GM21360 (cell line): ENCODE measurements around the gene FUBP3.

Experiments used
- ATAC-seq: cut with Tn5 transposase; IDR thresholded peaks from one replicate; pipeline ENCODE4 v1.9.1; 2021; ENCODE audit warnings: mild to moderate bottlenecking, moderate library complexity; ENCODE audit not compliant: unreplicated experiment

The FUBP3 gene

DNA sequence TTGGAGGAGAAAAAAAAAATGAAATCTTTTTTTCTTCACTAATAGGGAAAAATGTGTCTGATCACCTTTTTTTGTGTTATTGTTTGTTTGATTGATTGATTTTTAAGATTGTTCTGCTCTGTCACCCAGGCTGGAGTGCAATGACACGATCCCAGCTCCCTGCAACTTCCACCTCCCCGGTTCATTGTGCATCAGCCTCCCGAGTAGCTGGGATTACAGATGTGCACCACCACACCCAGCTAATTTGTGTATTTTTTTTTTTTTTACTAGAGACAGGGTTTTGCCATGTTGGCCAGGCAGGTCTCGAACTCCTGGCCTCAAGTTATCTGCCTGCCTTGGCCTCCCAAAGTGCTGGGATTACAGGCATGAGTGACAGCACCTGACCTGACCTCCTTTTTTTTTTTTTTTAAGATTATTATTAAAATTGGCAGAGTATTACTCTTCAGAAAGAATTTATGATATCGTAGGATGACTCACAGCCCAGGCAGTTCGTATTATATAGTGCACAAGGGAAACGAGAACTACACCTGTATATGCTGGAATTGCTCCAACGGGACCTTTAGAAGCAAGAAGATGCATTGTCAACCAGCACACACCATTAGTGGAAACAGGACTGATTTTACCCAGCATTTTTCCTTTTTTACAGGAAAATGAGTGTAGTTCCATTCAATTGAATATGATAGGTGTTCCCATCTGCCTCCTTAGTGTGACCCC, 27.7 kb downstream of the FUBP3 start:
- no peak for ATAC-seq

DNA sequence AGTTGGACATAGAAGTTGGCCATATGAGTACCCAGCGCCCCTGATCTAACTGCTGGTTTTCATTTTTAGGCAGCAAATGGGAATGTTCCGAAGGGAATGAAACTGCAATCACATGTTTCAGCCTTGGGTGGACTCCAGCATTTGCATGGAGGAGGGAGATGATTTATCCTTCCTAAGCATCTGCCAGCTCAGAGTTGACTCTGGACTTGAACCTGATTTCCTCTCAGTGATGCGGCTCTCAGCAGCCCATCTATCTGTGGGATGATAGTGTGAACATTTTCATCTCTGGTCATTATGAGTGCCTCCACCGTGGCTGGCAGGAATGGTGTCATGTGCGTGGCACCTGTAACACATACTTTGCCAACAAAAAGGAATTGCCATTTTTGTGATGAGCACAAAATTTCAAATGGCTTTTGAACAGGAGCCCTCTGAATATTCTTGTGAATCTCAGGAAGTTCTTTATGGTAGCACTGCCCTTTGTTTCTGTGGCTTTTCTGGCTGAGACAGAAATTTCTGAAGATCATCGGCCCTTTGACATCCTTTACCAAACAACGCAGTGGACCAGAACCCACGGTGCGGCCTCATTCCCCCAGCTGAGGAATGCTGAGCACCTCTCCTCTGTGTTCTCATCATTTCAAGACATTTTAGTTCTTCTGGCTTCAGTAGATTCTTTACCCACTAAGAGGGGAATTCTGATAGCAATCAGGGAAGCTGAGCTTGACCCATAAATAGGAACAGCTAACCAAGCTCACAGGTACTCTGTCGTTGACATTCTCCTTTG, 28.5 kb downstream of the FUBP3 start:
- no peak for ATAC-seq

DNA sequence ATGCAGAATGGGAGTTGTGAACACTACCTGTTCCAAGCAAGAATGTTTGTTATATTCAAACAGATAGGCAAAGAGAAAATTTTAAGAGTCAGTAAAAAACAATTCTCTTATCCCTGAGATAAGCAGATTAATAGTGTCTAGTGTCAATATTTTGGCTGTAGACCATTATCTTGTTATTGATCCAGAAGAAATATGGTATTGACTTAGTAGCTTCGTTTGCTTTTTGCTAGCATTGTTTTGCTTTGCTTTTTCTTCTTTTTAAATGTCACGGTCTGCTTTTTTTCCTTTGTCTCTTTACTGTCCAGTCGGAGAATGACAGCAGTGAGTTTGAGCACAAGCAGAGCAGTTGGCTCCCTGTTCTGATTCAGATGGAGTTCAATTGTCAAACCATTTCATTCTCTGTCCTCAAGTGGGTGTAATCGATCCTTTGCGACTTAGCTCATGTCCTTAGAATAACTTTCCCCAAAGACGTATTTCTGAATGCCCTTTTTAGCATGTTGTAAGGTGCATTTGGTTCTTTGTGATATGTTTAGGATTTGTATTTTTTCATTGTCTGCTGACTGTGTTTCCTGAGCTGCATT, 29.3 kb downstream of the FUBP3 start:
- ATAC-seq, result no peak

DNA sequence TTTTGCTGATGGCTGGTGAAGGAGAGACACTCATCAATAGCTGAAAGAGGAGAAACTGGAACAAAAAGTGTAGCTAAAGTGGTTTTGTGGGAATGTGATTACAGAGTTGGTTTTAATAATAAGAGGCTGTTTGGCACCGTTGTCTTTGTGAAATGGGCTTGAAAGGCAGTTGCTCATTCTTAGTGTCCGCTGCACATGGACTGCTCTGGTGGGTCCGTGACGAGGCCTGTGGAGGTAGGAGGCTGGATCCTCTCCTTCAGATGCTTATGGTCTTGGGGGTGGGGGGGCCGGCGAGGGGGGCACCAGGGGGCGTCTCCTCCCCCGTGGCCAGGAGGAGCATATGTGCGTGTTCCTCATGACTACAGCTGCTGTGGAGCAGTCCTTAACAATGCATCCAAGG, 29.8 kb downstream of the FUBP3 start:
- no peak for ATAC-seq

DNA sequence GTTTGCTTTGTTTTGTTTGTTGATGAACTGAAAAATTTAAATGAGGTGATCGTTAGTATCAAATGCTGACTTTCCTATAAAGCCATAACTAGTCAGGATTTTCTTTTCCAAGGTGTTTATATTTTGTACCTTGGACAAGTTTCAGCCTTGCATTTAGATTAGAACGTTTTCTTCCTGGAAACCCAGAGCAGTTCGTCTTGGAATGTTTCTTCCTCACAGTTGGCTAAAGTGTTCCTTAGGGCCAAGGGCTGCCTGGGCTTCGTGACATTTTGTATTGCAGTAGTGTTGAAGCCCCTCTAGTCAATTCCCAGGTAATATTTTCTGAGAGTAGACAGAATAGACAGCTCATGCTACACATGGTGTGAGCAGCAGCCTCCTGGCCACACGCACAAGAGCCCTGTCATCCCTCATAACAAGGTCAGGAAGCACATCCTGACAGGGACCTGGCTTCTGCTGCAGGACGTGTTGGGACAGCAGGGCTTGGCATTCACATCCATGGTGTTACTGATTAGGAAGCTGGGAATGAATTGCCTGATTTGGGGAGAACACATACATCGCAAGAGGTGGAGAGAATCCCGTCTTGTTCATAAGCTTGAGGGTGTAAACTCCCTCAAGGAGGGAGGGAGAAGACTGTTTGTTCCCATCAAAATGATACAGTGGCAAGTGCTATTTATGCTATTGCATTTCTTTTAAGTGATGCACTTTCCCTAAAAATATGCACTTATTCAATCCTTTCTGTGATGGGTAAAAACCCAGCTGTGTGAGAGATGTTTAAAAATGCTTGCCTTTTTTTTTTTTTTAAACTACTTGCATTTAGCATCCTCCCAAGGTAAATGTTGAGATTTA, 31.7 kb downstream of the FUBP3 start:
- ATAC-seq, result no peak

DNA sequence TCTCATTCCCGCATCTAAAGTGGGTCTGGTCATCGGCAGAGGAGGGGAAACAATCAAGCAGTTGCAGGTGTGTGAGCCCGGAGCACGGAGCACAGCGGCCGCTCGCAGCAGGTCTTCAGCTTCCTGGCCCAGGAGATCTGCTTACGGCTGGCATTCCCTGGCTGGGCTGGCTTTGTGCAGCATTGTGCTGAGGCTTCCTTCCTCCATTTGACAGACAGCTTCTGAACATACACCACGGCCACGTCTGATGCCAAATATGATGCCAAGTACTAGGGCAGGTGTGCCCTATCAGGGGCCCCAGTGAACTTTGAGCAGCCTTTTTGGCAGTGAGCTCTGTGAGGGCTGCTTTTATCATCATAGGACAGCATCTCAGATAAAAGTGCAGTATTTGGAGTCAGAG, 37.1 kb downstream of the FUBP3 start:
- ATAC-seq, result no peak

DNA sequence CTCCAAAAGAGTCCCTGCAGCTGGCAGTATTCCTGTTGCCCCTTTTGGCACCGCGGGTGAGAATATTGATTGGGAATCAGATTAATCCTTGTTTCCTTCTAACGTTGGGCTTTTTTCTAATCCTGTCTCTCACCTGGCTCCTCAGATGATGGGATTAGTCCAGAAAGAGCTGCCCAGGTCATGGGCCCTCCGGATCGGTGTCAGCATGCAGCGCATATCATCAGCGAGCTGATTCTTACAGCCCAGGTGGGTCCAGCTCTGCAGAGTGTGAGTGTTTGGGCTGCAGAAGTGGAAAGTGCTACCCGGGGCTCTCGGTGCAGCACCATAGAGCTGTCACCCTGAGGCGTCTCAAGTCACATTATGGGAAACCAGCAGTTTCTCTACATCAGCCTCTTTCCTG, 44.1 kb downstream of the FUBP3 start:
- no peak for ATAC-seq

DNA sequence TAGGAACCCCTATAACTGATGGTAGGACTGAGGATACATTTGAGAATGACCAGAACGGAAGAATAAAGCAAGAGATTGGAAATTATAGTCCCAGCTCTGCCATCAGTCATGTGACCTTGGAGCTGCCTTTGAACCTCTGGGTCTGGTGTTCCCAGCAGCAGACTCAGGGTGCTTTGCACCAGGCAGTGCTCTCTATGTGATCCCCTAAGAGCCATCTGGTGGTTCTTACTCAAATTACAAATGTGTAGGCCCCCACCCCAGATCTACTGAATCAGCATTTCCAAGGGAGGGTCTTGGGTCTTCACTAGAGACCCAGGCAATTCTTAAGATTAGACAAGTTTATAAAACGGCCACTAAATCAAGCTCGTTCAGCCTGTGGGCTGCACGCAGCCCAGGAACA, 44.8 kb downstream of the FUBP3 start:
- ATAC-seq, result no peak

DNA sequence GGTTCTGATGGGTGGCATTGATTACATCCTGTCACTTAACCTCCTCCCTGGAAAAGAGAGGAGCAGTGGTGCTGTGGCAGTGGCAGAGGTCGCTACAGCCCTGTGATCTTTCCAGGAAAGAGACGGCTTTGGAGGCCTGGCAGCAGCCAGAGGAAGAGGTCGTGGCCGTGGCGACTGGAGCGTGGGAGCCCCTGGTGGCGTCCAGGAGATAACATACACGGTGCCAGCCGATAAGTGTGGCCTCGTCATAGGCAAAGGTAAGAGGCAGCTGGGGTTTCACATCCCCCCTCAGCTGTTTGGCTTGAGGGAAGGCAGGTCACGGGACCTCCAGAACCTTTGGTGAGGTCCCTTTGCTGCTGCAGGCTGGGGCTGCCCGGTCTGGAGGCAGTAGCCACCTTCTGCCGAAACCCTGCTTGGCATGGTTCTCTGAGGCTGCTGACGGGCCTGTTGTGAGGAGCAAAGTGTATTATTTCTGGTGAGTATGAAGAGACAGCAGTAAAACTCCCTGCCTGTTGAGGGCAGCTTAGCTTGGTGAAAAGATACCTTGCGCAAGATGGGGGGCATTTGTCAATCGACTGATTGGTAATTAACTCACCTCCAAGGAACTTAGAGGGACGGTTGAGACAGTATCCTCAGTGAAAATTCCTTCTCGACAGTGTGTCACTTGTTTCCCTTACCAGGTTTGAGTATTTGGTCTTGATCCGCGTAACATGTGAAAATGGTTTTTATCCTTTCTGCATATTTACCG, 47.0 kb downstream of the FUBP3 start:
- ATAC-seq, result no peak

DNA sequence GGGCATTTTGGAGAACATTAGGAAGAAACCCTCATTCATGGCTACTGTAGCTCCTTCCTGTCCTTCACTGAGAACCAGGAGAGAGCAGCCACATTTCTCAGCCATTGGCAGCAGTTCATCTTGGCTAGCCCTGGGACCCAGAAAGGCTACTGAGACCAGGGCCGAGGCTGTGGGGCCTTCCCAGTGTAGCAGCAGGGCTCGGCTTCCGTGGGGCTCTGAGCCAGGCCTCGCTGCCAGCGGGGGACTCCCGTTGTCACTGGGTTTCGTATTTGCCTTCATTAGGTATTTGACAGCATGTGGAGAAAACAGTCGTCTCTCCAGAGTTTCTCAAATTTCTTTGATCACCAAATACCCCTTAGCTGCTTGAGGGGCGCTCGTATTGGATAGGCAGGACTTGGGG, 47.7 kb downstream of the FUBP3 start:
- no peak for ATAC-seq

DNA sequence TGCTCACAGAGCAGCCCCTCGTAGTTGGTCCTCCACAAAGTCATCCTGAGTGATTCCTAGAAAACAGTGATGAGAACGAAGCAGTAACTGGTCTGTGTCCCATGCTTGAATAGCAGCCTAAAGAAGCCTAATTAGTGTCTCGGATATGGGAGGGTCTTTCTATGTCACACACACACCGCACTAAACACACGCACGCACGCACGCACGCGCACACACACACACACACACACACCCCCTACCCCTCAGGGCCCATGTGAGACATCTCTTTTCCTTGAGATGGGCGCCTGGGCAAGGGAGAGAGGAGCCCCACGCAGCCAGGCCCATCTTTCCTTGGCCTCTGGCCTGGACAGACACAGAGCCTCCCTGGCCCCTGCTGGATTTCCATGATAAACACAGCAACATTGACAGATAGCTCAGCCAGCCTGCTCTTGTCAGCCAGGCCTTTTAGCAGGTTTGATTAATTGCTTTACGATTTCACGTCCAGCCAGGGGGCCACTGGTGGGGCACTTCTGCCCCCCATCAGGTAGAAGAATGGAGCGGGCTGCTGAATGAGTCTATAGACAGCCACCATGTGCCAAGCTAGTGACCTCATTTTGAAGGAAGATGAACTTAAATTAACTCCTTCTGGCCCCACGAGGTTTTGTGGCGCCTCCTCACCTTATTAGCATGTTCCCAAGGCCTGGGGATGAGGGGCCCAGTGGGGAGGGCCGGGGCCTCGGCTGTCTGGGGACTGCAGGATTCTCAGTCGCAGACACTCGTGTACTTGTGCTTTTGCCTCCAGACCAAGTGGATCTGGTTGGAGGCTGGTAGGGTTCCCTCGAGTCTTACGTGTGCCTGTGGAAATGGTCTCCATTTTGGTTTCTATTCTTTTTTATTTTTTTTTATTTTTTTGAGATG, 48.8 kb downstream of the FUBP3 start:
- ATAC-seq, result no peak

DNA sequence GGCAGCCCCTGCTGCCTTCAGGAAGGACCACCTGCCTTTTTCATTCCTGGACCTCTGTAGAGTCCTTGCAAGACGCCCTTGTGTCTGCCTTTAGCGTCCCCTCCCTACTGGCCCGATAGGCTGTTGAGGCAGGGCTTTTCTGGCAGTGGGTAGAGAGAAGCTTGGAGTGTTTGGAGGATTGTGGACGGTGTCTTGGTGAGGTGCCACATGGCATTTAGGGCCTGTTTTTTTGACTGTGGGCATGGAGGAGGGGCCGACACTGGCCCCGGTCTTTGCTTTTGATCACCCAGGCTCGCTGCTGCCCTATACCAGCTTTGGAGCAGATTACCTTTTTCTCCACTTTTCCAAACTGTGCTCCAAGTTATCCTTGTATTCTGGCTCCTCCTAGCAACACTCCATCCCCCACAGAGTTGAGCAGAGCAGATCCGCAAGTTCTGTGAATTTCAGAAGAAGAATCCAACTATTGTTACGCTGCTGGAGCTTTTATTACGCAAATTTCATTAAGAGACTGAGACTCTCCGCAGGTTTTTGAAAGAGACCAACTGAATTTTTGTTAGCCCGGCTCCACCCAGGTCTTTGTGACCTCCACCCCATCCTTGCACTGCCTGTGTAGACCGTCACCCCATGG, 50.2 kb downstream of the FUBP3 start:
- ATAC-seq, result no peak

DNA sequence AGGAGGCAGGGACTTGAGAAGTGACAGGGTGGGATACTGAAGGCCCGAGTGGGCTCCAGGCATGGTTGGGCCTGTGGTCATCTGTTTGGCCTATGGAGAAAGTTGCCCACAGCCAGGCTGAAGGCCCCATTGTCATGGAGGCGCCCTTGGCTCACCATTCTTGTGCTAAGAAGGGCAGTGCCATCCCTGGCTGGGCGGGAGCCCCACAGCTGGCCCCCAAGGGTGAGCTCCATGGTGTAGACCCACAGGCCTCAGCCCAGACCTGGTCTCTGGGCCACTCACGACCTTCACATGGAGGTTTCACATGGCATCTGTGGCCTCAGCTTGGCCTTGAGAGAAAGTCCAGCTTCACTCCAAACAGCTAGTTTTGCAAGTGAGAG, 50.7 kb downstream of the FUBP3 start:
- ATAC-seq, result no peak

DNA sequence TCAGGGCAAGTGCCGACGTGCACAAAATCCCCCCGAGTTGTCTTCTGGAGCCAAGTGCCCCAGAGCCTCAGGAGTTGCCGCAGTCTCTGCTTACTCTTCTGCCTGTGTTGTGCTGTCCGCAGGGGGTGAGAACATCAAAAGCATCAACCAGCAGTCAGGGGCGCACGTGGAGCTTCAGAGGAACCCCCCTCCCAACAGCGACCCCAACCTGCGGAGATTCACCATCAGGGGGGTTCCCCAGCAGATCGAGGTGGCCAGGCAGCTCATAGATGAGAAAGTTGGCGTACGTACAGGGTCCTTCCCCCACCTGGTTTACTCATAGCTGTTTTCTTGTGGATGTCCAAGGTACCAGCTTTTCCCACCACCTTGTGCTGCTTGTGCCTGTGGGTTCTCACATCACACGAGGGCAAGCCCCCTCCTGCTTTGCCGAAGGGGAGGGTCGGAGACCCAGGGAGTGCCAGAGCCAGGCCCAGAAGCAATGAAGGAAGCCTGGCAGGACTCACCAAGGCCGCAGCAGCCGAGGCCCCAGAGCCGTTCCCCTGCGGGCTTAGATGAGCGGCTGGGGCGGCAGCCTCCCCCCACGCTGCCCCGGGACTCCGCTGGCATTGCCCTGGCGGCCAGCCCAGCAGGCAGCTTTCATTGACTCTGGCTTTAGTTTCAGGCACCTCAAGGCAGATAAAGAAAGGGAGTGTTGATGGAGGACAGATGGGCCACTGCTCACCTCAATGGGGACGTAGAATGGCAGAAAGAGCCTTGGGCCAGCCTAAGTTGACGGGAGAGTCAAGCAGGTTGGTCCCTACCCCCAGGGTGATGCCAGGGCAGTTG, 51.3 kb downstream of the FUBP3 start:
- ATAC-seq, result no peak

DNA sequence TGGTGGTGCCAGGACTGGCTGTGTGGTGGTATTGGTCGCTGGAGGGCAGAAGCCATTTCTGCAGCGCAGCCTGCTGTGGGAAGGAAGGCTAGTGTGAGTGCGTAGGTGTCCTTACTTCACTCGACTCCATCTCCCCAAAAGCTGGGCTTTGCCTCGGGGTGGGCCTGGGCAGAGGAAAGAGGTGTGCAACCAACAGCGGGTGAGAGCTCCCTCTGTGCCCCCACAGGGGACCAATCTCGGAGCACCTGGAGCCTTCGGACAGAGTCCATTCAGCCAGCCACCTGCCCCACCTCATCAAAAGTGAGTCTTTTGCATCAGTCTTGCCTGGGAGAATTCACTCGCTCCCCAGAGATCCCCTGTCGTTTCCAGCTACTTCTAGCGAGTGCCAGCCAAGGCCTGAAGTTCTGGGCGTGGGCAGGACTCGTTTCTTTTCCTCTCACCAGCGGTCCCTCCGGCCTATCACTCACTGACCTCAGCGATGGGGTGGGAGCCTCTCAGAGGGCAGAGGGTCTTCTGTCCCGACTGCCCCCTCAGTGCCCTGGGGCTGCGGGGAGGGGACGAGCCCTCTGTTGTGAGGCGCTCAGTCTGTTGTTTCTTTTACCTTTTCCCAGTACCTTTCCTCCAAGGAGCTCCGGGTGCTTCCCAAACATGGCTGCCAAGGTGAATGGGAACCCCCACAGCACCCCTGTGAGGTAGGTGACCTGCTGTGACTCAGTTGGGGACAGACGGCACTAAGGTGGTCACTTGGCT, 52.1 kb downstream of the FUBP3 start:
- ATAC-seq, result no peak

DNA sequence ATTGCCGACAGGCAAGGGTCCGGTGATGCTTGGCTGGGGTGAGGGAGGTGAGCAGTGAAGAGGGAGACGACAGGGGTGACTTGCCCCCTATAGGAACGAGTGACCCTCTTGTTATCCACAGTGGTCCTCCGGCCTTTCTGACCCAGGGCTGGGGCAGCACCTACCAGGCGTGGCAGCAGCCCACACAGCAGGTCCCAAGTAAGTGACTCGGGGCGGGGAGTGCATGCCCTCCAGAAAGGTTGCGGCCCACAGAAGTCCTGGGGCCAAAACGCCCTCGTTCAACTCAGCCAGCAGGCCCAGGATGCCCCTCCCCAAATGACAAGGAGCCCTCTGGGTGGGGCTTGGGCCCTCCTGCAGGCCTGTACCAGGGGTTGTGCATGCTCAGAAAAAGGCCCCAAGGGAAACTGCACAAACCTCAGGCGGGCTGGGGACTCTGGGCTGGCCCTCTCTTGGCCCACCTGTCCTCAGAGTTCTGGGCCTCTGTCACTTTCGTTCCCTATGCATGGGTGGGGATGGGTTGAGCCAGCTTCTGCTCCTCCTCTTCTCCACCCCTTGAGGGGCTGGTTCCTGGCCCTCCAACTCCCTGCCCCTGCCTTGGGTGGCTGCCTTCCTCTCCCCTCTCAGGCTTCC, 52.8 kb downstream of the FUBP3 start:
- no peak for ATAC-seq

DNA sequence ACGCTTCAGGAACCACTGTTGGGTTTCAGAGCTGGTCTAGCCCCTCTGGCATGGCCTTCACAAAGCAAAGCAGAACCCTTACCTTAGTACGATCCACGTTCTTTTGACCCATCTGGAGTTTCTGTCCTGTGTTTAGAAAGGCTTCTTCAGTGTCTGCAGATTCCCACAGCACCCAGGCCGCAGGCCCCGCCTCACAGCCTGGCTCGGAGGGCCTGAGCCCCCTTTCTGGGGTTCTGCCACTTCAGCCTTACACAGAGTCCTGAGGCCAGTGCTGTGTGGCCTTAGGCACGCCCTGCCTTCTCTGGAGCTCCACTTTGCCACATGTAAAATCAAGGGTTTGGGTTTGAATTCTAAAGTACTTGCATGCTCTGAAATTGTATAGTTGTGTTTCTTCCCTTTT, 53.5 kb downstream of the FUBP3 start:
- ATAC-seq, result no peak
